Activated CD4-positive, alpha-beta T cell treated with anti-CD3 and anti-CD28 coated beads for 24 hours (primary cell): ENCODE results near the gene NIP7.
"Not testable (repeated sequence)": the region's sequence is repeated elsewhere in the genome, so short reads cannot be mapped to it uniquely, and the experiment has no call there.

Experiments used
- DNase-seq, 2 donors: peaks; one replicate each; pipeline ENCODE4 v3.0.0-alpha.2; 2020; ENCODE audit warnings: low read depth in 2 of 2

The NIP7 gene

DNA sequence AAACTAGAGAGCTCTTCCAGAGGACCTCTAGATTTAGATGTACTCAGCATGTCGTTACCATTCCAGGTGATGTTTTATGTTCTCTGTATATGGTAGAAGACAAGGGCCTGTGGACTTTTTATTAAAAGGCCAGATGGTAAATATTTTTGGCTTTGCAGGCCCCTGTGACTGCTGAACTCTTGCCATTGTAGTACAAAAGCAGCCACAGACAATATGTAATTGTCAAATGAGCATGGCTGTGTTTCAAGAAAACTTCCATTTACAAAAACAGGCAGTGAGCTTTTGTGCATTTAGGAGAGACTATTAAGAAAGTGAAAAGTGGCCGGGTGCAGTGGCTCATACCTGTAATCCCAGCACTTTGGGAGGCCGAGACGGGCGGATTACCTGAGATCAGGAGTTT is 4.6 kb downstream of the NIP7 start:
- no peak for DNase-seq

DNA sequence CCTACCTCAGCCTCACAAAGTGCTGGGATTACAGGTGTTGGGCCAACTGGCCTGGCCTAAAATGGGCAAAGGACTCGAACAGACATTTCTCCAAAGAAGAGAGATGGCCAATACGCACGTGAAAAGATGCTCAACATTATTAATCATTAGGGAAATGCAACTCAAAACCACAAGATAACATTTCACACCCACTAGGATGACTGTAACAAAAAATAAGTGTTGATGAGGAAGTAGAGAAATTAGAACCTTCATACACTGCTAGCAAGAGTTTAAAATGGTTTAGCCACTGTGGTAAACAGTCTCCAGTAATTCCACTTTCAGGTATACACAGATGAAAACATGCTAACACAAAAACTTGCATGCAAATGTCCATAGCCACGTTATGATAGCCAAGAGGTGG is 6.4 kb downstream of the NIP7 start:
- DNase-seq: no peak

DNA sequence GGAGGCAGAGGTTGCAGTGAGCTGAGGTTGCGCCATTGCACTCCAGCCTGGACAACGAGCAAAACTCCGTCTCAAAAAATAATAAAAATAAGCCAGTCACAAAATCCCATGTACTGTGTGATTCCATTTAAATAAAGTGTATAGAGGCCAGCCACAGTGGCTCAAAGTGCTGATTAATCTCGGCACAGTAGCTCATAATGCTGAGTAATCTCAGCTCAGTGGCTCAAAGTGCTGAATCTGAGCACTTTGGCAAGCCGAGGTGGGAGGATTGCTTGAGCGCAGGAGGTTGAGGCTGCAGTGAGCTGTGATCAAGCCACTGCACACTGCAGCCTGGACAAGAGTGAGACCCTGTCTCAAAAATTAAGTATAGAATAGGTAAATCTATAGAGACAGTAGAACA is 7.1 kb downstream of the NIP7 start:
- no peak for DNase-seq

DNA sequence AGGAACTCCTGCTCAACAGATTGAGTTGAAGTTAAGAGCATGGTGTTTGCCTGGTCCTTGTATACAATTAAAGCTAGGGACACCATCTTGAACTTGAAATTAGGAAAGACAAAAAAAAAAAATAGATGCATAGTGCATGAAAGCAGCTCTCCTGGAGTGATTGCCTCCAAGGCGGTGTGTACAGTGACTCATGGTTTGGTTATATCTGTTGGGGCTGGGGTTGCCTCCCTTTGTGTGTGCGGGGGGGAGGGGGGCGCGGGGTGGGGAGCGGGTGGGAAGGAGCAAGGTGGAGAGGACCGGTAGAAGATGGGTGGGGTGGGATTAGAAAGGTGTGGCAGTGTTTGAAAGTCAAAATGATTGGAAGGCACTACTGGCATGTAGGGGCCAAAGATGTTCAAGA is 8.7 kb downstream of the NIP7 start:
- no peak for DNase-seq

DNA sequence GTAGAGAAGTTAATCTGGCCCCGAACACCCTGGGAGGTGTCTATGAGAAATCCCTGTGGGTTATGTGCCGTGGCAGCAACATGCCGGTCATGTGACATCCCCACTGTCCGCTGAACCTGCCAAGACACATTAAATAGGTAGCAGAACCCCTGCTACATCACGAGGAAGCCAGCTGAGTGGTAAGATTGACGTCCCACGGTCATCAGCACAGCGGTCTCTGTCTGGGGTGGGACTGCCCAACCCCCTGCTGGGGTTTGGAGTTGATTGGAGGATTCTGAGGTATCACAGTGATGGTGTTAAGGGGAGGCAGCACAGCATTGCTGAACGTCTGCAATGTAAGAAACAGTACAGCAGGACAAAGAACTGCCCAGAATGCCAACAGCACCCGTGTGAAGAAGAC is 10.0 kb downstream of the NIP7 start:
- no peak for DNase-seq

DNA sequence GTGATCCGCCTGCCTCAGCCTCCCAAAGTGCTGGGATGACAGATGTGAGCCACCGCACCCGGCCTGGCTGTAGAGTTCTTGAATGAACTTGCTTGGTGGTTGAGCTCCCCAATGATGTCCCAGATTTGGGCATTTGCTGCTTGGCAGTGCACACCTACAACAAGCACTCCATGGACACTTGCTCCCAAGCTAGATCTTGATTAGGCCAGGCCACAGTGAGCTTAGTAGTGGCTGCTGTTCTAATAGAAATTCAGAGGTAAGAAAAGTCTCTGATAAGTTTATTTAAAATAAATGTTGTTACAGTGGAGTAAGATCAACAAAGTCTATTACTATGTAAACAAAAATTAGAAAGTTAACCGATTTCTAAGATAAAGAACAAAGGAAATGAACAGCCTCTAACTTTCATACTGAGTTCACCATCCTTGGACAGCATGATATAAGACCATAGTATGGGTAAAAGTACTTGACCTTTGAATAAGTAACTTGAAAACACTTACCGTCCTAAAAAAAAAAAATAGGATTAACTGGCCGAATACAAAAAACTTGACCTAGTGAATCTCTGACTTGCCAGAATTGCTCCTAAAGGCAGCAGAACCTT is 11.1 kb downstream of the NIP7 start:
- no peak for DNase-seq

DNA sequence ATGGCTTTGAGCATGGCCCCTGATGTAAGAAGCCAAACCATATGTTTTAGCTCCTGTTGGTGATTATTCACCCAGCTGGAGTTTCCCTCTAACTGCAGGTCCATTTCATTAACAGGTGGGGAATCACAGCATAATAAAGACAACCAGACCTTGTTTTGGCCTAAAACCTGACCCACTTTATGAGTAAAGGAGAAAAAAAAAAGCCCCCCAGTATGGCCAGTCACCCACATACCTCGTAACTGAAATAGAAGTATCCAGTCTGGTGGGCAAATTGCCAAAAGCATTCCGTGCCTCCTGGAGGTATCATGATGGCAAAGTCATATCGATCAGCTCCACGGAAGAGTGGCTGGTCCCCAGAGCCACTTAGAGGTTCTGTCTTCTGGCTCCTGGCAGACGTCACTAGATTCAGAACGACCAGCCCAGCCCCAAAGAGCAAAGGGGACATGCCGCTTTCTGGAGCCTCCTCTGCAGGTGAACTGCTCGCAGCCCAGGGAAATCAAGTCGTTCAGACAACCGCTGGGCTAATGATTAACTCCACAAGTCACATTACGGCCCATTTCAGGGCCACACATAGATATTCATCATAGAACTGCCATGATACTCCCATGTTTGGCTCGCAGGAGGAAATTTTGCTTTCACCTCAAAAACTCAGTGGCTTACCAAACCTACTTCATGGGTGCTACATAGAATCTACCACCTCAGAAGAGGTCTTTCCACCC is 11.9 kb downstream of the NIP7 start, which contains the start of gene TMED6:
TSS of gene TMED6 (minus strand) at position 478 of the 719 bp plus-strand sequence. CDS start at position 445, 33 bp downstream.
- DNase-seq: no peak

DNA sequence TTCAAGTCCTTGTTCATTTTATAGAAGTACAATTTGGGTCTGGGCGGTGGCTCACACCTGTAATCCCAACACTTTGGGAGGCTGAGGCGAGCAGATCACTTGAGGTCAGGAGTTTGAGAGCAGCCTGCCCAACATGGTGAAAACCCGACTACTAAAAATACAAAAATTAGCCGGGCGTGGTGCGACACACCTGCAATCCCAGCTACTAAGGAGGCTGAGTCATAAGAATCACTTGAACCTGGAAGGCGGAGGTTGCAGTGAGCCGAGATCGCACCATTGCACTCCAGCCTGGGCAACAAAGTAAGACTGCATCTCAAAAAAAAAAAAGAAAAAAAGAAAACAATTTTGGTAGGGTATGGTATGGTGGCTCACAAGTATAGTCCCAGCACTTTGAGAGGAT is 20.5 kb downstream of the NIP7 start:
- not testable (repeated sequence) for DNase-seq

DNA sequence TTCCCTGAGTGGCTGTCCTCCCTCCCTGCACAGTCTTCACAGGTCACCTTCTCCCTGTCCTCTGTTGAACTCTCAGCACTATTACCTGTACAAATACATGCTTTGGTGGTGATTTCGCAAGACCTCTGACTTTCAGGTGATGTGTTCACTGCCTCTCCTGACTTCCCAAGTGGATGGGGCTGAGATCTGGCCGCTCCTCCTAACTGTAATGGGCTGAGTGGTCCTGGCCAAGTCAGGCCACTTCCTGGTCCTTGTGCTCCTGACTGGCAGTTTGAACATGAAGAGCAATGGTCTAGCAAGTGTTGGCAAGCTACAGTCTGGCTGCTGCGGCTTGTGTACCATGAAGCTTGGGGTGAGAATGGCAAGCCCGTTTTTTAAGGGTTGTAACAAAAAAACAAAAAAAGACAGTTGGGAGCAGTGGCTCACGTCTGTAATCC is 23.7 kb downstream of the NIP7 start:
- DNase-seq: no peak

DNA sequence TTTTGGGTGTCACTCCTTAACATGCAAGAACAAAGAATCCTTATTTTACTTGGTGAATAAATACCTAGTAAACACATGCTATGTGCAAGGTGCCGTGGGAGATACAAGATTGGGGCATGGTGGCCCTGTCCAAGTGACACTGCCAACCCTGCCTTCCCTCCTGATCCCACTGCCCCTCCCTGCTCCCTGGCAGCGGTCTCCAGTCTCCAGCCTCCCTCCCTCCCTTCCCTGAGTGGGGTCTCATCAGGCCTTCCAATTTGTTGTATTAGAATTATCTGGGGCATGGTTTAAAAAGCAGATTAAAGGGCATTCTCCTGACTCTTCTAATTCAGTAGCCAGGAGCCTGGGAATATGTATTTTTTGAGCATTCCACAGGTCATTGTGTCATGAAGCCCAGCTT is 24.5 kb downstream of the NIP7 start:
- DNase-seq: no peak

DNA sequence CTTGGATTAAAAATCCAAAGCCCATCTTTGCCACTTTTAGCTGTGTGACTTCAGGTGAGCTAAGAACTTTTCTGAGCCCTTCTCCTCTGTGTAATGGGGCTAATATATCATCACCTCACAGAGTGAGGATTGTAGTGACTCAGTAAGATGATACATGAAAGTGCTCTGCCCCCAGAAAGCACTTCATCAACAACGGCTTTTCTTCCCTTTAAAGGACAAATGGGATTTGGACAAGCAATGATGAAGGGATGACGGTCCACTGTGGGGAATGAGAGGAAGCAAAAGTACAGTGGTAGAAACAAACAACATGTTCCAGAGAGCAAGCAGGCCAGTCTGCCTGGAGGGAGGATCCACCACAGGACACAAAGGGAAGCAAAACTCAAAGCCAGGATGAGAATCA is 26.3 kb downstream of the NIP7 start:
- no peak for DNase-seq

DNA sequence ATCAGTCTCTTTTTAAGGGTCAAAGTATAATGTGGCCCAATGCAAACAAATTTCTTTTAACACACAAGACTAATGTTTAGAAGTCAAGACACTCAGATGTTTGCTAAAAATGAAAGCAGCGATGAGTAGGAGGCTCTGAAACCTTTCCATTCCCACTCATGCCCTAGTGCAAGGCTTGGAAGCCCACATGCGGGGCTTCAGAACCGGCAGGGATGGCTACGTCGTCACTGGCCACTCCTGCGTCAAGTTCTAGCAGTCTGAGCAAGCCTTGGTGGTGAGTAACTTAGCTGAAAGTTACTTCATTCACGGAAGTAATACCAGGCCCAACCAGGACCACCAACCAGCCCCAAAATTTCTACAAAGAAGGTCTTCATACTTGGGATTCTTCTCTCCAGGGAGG is 26.9 kb downstream of the NIP7 start:
- DNase-seq: no peak

DNA sequence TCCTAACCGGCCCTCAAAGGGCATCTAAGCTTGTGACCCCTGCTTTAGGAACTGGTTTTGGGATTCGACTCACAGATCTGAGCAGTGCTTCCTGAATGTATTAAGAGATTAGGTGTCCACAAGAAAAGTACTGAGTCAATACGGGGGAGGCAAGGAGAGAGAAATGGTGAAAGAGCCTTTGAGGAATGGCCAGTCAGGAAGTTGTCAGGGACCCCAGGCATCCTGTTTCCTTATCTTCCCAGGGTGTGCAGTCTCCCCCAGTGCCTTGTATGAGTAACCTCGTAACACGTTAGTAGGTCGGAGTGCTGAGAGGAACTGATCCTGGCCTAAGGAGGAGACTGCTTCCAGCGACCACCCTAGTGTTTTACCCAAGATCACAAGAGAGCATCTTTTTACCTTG is 28.4 kb downstream of the NIP7 start:
- no peak for DNase-seq

DNA sequence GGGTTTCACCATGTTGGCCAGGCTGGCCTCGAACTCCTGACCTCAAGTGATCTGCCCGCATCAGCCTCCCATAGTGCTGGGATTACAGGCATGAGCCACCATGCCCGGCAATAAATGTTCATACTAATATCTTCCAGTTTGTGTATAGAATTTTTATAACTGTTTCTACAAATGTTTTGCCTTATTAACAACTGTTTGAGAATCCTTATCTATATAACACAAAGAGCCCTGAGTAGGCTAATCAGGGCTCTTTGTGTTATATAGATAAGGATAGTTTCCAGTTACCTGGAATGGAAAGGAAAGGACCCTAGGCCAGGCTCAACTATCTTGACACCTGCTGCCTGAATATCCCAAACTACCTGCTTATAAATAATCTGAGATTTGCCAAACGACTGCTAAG is 29.3 kb downstream of the NIP7 start:
- DNase-seq: no peak

DNA sequence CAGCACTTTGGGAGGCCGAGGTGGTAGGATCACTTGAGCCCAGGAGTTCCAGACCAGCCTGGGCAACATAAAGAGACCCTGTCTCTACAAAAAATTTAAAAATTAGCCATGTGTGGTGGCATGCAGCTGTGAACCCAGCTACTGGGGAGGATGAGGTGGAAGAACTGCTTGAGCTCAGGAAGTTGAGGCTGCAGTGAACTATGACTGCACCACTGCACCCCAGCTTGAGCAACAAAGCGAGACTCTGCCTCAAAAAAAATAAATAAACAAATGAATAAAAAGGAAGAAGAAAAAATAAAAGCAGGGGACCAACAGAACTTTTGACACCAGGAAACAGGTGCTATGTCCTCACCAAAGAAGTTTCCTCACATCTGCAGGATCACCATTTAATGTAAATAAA is 32.0 kb downstream of the NIP7 start:
- DNase-seq: no peak

DNA sequence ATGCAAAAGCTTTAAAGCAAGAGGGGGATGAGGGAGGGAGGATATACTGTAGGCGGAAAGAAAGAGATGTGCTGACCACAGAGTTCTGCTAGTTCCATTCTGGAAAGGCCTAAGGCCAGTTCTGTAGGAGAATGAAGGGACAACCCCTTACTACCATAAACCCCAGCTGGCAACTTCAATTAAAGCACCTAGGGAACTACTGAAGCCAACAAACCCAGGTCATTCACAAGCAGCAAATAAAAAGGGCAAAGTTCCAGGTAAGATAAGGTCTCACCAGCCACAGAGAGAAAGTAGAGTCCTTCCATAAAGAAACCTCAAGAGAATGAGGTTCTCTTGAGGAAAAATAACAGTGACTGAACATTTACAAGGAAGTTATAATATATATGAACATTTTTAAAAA is 33.4 kb downstream of the NIP7 start:
- DNase-seq: no peak

DNA sequence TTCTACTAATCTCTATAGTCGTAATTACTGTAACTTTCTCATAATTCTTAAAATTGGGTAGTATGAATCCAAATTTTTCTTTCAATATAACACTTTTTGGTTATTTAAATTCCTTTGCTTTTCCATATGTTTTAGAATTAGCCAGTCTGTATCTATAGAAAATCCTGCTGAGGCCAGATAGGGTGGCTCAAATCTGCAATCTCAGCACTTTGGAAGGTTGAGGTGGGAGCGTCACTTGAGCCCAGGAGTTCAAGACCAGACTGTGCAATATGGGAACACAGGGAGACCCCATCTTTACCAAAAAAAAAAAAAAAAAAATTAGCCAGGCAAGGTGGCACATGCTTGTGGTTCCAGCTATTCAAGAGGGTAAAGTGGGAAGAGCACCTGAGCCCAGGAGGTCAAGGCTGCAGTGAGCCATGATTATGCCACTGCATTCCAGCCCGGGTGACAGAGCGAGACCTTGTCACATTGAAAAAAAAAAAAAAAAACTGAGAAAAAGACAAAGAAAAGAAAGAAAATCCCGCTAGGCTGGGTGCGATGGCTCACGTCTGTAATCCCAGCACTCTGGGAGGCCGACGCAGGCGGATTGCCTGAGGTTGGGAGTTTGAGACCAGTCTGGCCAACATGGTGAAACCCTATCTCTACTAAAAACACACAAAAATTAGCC is 37.0 kb downstream of the NIP7 start:
- no peak for DNase-seq

DNA sequence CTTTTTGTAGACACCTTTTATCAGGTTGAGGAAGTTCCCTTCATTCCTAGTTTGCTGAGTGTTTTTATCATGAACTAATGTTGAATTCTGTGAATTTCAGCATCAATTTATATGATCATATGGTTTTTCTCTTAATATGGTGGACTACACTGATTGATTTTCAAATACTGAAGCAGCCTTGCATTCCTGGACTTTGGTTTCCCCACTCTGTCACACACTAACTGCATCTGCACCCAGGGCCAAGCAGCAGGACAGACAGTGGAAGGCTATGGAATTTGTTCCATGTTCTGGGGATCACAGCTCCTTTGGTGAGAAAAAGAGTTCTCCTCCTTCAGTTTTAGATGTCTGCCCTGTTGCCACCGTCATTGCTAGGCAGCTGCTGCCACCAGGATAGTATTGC is 38.5 kb downstream of the NIP7 start:
- DNase-seq: no peak

DNA sequence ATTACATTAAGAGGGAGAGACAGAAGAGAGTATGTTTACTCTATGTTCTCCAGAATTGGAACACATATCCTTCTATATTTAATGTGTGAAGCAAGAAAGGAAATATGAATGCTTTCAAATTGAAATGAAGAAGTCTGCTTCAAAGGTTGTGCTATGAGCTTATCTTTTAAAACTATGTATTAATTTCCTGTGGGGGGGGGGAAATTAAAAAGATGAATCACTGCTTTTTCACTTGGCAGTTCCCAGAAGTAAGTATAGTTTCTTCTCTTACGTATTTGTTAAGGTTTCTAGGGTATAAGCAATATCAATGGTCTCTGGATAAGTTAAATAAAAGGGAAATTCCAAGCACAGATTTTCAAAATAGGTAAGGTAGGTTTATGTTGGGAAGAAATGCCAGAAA is 39.2 kb downstream of the NIP7 start:
- no peak for DNase-seq

DNA sequence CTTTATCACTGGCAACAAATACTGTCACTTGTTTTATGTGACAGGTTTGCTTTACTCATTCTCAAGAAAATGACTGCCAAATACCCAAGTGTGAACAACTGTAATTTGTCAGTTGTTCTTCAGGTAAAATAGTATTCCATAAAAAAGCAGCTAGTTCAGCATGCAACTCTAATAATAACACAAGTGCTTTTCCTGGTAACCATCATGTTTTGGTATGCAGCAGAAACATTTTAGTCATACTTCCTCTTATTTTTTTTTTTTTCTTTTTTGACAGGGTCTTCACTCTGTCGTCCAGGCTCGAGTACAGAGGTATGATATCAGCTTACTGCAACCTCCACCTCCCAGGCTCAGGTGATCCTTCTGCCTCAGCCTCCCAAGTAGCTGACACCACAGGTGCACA is 41.7 kb downstream of the NIP7 start:
- no peak for DNase-seq

DNA sequence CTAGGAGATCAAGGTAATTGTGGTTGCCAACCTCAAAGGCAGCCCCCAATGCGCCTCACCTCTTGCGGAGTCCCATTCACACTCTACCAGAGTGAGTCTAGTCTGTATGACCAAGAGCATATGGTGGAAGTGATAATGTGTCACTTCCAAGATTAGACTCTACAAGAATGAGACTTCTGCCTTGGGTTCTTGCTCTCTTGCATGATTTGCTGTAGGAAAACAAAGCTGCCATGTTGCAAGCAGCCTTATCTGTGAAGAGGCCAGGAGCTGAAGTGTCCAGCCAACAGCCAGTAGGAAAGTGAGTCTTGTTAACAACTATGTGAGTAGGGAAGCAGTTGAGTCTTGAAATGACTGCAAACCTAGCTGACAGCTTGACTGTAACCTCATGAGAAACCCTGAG is 42.8 kb downstream of the NIP7 start:
- no peak for DNase-seq

DNA sequence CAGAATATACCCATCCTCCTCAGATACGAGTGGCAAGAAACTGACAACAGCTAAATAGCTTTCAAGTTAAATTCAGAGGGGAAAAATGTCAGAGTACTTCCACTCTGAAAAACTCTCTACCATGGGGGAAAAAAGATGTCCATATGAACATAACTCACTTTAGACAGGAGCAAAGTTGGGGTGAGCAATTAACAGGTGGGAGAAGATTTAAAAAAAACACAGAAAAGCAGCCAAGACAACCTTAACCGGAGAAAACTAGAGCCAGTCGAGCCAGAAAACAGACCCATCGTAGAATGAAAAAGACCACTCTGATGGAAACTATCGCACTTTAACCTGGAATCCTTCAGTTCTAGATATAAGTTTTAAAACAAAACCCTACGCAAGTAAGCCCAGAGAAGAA is 45.4 kb downstream of the NIP7 start:
- DNase-seq: no peak

DNA sequence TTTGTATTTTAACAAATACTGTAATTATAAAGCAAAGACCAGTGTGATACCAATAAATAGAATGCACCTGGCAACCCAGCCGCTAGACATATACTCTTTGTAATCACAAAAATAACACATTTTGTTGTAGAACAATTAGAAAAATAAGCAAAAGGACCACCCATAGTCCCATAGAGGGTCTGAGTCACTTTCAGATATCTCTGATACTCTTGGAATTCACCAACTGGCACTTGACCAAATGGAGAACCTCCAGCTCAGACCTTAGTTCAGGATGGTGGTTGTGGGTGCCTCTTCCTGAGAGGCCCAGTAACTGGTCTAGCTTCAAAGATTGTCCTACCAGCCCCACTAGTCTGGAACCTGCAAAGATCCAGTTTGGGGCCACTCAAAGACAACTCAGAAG is 47.0 kb downstream of the NIP7 start:
- DNase-seq: no peak
